H1 (cell line): ENCODE data around the gene KCND3. TPM values are rescaled to one million over a fixed set of nuclear protein-coding genes. Genes with fewer than 3 reads are reported as not detected.

Source experiments
- CTCF ChIA-PET: fragments of 300-600 bp; sonication (Branson Sonifier 250); formaldehyde crosslinking; loops from one replicate; lab custom pipeline; 2021; ENCODE audit not compliant: partially characterized antibody; lab: Charles Lee
- POLR2A ChIA-PET: fragments of 300-600 bp; sonication (Branson Sonifier 250); formaldehyde crosslinking; loops from one replicate; lab custom pipeline; 2021; ENCODE audit warnings: inconsistent platforms; ENCODE audit not compliant: partially characterized antibody; lab: Charles Lee
- DNase-seq, 2 experiments: peaks; one replicate each; pipeline versions ENCODE4 v3.0.0 to v3.0.0-alpha.2; 2010 to 2022; ENCODE audit warnings: low spot score in 2 of 2, low read depth in 1 of 2, mixed read lengths in 1 of 2
- FAIRE-seq: peaks from 2 replicates; lab custom pipeline; 2011; peaks lifted over from hg19 to GRCh38; lab: Jason Lieb, UNC
- H2AFZ ChIP-seq: 2 replicates; pipeline ENCODE4 v1.8.1; 2012; ENCODE audit warnings: low read length, inconsistent platforms
- H2AK5ac ChIP-seq: 2 replicates; pipeline ENCODE4 v1.6.1; 2013; ENCODE audit warnings: low read depth, low read length
- H2BK120ac ChIP-seq: replicated peaks from 2 replicates; pipeline ENCODE3; 2013; ENCODE audit warnings: low read depth, low read length, inconsistent platforms
- H2BK12ac ChIP-seq: 2 replicates; pipeline ENCODE4 v1.6.1; 2013; ENCODE audit warnings: low read depth, low read length
- H2BK15ac ChIP-seq: 2 replicates; pipeline ENCODE4 v1.6.1; 2013; ENCODE audit warnings: low read length
- H2BK20ac ChIP-seq: 2 replicates; pipeline ENCODE4 v1.6.1; 2013; ENCODE audit warnings: low read length
- H2BK5ac ChIP-seq: 2 replicates; pipeline ENCODE4 v1.6.1; 2013; ENCODE audit warnings: low read depth, low read length
- H3K14ac ChIP-seq: 2 replicates; pipeline ENCODE4 v1.6.1; 2013; ENCODE audit warnings: inconsistent platforms; ENCODE audit not compliant: insufficient read length
- H3K18ac ChIP-seq: 2 replicates; pipeline ENCODE4 v1.6.1; 2013; ENCODE audit warnings: low read length; ENCODE audit errors: extremely low read depth
- H3K23ac ChIP-seq: 2 replicates; pipeline ENCODE4 v1.6.1; 2013; ENCODE audit warnings: inconsistent platforms; ENCODE audit not compliant: insufficient read length
- H3K23me2 ChIP-seq: 2 replicates; pipeline ENCODE4 v1.6.1; 2013; ENCODE audit warnings: low read depth, low read length
- H3K27ac ChIP-seq: 2 replicates; pipeline ENCODE4 v1.6.1; 2011; ENCODE audit warnings: low read depth, low read length, inconsistent platforms
- H3K27me3 ChIP-seq, 4 experiments: replicated peaks in 1 of 4; 1 replicate in 1 of 4; 2 replicates in 3 of 4; pipeline versions ENCODE4 v1.6.1 to v1.8.1; 2011 to 2013; ENCODE audit warnings: low read length in 3 of 4, mild to moderate bottlenecking in 3 of 4, inconsistent platforms in 2 of 4, mixed read lengths in 2 of 4, moderate library complexity in 1 of 4; ENCODE audit not compliant: control insufficient read depth in 3 of 4, insufficient read depth in 3 of 4; ENCODE audit errors: extremely low read depth in 1 of 4
- H3K36me3 ChIP-seq, 4 experiments: 2 replicates each; pipeline versions ENCODE4 v1.6.1 to v1.8.1; 2011 to 2013; ENCODE audit warnings: mild to moderate bottlenecking in 4 of 4, low read length in 3 of 4, moderate library complexity in 2 of 4, control low read depth in 1 of 4, inconsistent platforms in 1 of 4; ENCODE audit not compliant: insufficient read depth in 4 of 4, control insufficient read depth in 2 of 4
- H3K4ac ChIP-seq: replicated peaks from 2 replicates; pipeline ENCODE3; 2013; ENCODE audit warnings: low read length, low read depth, mixed read lengths, inconsistent platforms; ENCODE audit not compliant: insufficient read length
- H3K4me1 ChIP-seq, 4 experiments: replicated peaks in 1 of 4; 1 replicate in 1 of 4; 2 replicates in 3 of 4; pipeline versions ENCODE4 v1.6.1 to v1.8.1; 2011 to 2013; ENCODE audit warnings: low read length in 3 of 4, inconsistent platforms in 2 of 4, mixed read lengths in 1 of 4; ENCODE audit not compliant: insufficient read depth in 4 of 4, control insufficient read depth in 3 of 4
- H3K4me2 ChIP-seq, 2 experiments: 2 replicates each; pipeline versions ENCODE4 v1.6.1 to v1.8.1; 2011 to 2013; ENCODE audit warnings: low read depth in 2 of 2, low read length in 2 of 2, control low read depth in 1 of 2, inconsistent platforms in 1 of 2, mild to moderate bottlenecking in 1 of 2; ENCODE audit not compliant: insufficient read depth in 1 of 2
- H3K4me3 ChIP-seq, 4 experiments: fragments of 200-600, 300-600 bp in 1 of 4; sonication (generic), shearing (Covaris generic), sonication (Bioruptor Twin) in 1 of 4; 2 replicates each; pipeline versions ENCODE4 v1.5.1 to v1.8.1; 2011 to 2016; ENCODE audit warnings: low read length in 4 of 4, low read depth in 3 of 4, control low read depth in 2 of 4, inconsistent platforms in 2 of 4, mild to moderate bottlenecking in 2 of 4, mixed read lengths in 1 of 4, moderate library complexity in 1 of 4; ENCODE audit not compliant: insufficient read depth in 2 of 4; ENCODE audit errors: extremely low read depth in 1 of 4
- H3K56ac ChIP-seq: replicated peaks from 2 replicates; pipeline ENCODE3; 2013; ENCODE audit warnings: low read depth, mild to moderate bottlenecking, mixed read lengths, low read length, inconsistent platforms; ENCODE audit not compliant: insufficient read length
- H3K79me1 ChIP-seq: 2 replicates; pipeline ENCODE4 v1.6.1; 2013; ENCODE audit warnings: low read depth, low read length, control low read depth
- H3K79me2 ChIP-seq, 2 experiments: 2 replicates each; pipeline versions ENCODE4 v1.6.1 to v1.8.1; 2012 to 2013; ENCODE audit warnings: low read length in 2 of 2, mild to moderate bottlenecking in 2 of 2, inconsistent platforms in 1 of 2; ENCODE audit not compliant: insufficient read depth in 2 of 2, control insufficient read depth in 1 of 2
- H3K9ac ChIP-seq, 4 experiments: replicated peaks in 1 of 4; 1 replicate in 1 of 4; 2 replicates in 3 of 4; pipeline versions ENCODE4 v1.6.1 to v1.8.1; 2011 to 2013; ENCODE audit warnings: low read depth in 3 of 4, low read length in 3 of 4, control low read depth in 2 of 4, mild to moderate bottlenecking in 2 of 4, moderate library complexity in 2 of 4, inconsistent platforms in 1 of 4; ENCODE audit errors: extremely low read depth in 1 of 4
- H3K9me3 ChIP-seq, 2 experiments: 2 replicates each; pipeline versions ENCODE4 v1.6.1 to v1.8.1; 2012 to 2013; ENCODE audit warnings: mild to moderate bottlenecking in 2 of 2, moderate library complexity in 2 of 2, control low read depth in 1 of 2, inconsistent platforms in 1 of 2, low read depth in 1 of 2, low read length in 1 of 2, mixed read lengths in 1 of 2; ENCODE audit not compliant: insufficient read depth in 2 of 2
- H4K20me1 ChIP-seq, 2 experiments: replicated peaks in 1 of 2; 2 replicates each; pipeline versions ENCODE3 to v1.8.1; 2011 to 2013; ENCODE audit warnings: inconsistent platforms in 2 of 2, low read length in 2 of 2, mild to moderate bottlenecking in 1 of 2; ENCODE audit not compliant: insufficient read depth in 2 of 2, control insufficient read depth in 1 of 2
- H4K5ac ChIP-seq: 2 replicates; pipeline ENCODE4 v1.6.1; 2013; ENCODE audit warnings: low read length, low read depth, mixed read lengths, inconsistent platforms; ENCODE audit not compliant: insufficient read length
- H4K8ac ChIP-seq: 2 replicates; pipeline ENCODE4 v1.8.0; 2013; ENCODE audit warnings: mild to moderate bottlenecking, moderate library complexity, low read length, inconsistent platforms; ENCODE audit not compliant: insufficient read depth; ENCODE audit errors: extremely low read depth
- H4K91ac ChIP-seq: replicated peaks from 2 replicates; pipeline ENCODE3; 2013; ENCODE audit warnings: low read length, mixed read lengths, inconsistent platforms; ENCODE audit not compliant: insufficient read length
- BCL11A ChIP-seq, 2 experiments: IDR thresholded peaks; one replicate each; pipeline ENCODE4 v1.6.1; 2011; ENCODE audit warnings: low read depth in 2 of 2, low read length in 2 of 2, mild to moderate bottlenecking in 2 of 2
- CBX5 ChIP-seq: fragments of 300-800, 300-1000 bp; sonication (generic); IDR thresholded peaks from 2 replicates; pipeline ENCODE4 v1.7.1; 2016; ENCODE audit warnings: antibody characterized with exemption, low read length, low read depth
- CHD1 ChIP-seq: IDR thresholded peaks from 2 replicates; pipeline ENCODE4 v1.6.1; 2012; ENCODE audit warnings: low read depth, low read length, improper control_type of control experiment
- EP300 ChIP-seq, 2 experiments: IDR thresholded peaks; 1 replicate in 1 of 2; 2 replicates in 1 of 2; pipeline ENCODE4 v1.6.1; 2011 to 2012; ENCODE audit warnings: low read depth in 2 of 2, low read length in 2 of 2, mild to moderate bottlenecking in 2 of 2, borderline replicate concordance in 1 of 2, inconsistent platforms in 1 of 2, moderate library complexity in 1 of 2
- HDAC2 ChIP-seq, 2 experiments: fragments of 300-600 bp in 1 of 2; sonication (generic) in 1 of 2; IDR thresholded peaks; 2 replicates each; pipeline ENCODE4 v1.6.1; 2011 to 2012; ENCODE audit warnings: low read depth in 2 of 2, low read length in 2 of 2, mild to moderate bottlenecking in 2 of 2, moderate library complexity in 2 of 2, borderline replicate concordance in 1 of 2, inconsistent platforms in 1 of 2
- POLR2A ChIP-seq, 2 experiments: IDR thresholded peaks; 1 replicate in 1 of 2; 2 replicates in 1 of 2; pipeline ENCODE4 v1.6.1; 2011; ENCODE audit warnings: low read depth in 2 of 2, low read length in 2 of 2, mild to moderate bottlenecking in 2 of 2; ENCODE audit errors: control extremely low read depth in 1 of 2
- SP2 ChIP-seq: IDR thresholded peaks from 2 replicates; pipeline ENCODE4 v1.6.1; 2012; ENCODE audit warnings: mild to moderate bottlenecking, low read length, inconsistent platforms
- WGBS, 2 experiments: shearing (Covaris generic) in 1 of 2; methylation state at CpG; one replicate each; pipeline versions ENCODE4 v1.1.6 to v1.1.7; 2013 to 2015; ENCODE audit warnings: low lambda C conversion rate in 2 of 2, mixed read lengths in 2 of 2, inconsistent platforms in 1 of 2, low coverage in 1 of 2, missing lambda C conversion rate in 1 of 2; ENCODE audit not compliant: insufficient replicate concordance in 2 of 2, insufficient coverage in 1 of 2, insufficient read length in 1 of 2; ENCODE audit errors: extremely low coverage in 1 of 2, missing lambda C conversion rate in 1 of 2; 5-methylcytosine and 5-hydroxymethylcytosine counted together
- polyA plus RNA-seq, 7 experiments: library from polyadenylated mRNA; depleted of rRNA in 3 of 7; stranded (reverse) in 5 of 7; unstranded in 2 of 7; fragments of >200 nt in 5 of 7; fragments of 200-250 nt in 2 of 7; gene quantifications; 1 replicate in 5 of 7; 2 replicates in 1 of 7; 4 replicates in 1 of 7; pipeline versions ENCODE4 v1.2.1 to v1.2.3, GENCODE V29; 2011 to 2013; ENCODE audit warnings: missing spikeins in 2 of 7, mixed read lengths in 2 of 7
- total RNA-seq: library from RNA; stranded (reverse); fragmentation: NEBNext Ultra II Directional; extraction: Animal tissue kit (Norgen Biotek cat#: 25700); gene quantifications from 2 replicates; pipeline ENCODE4 v1.2.1, GENCODE V29; 2021
- TF ChIP-seq, protein P1 (sequence below): IDR thresholded peaks from 2 replicates; pipeline ENCODE4 v1.6.1; 2011; ENCODE audit warnings: low read length, improper control_type of control experiment

Gene KCND3
- total and polyA plus RNA-seq, 2 of the 8 experiments (the other 6 are each of a cell fraction or from before 2014, with no cell fraction given): 0.14 to 0.48 TPM

DNA sequence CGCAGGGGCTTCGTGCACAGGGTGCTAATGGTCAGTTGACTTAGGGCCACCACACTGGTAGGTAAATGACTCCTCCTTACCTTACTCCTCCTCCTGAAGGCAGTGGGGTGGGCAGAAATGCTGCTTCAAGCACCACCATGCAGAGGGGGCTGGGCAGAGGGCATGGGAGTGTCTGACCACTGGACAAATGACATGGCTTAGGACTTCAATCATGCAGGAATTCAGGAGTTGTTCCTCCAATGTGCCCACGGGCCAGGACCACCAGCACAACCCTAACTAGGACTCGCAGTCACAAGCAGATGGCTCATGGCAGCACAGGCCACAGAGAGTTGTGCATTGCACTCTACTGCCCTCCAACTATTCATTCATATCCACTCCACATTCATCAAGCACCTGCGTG, 65.7 kb downstream of the KCND3 start:
- Histone ChIP-seq H3K56ac (no peak overlapping the region), H4K5ac (no peak overlapping the region), H3K18ac (no peak overlapping the region), H3K79me2 (no peaks in the 10 kb centered on the region), H4K91ac (no peak overlapping the region), H3K27ac (no peak overlapping the region), H3K27me3 (no peaks in the 10 kb centered on the region; a peak in 1 of 7 replicates), H2AK5ac (no peak overlapping the region), H3K4me2 (no peak overlapping the region), H2BK12ac (no peak overlapping the region), H3K9me3 (no peaks in the 10 kb centered on the region), H3K14ac (no peak overlapping the region), H2BK15ac (no peak overlapping the region), H3K36me3 (no peaks in the 10 kb centered on the region), H2BK120ac (no peak overlapping the region), H3K9ac (no peak overlapping the region), H3K23me2 (no peaks in the 10 kb centered on the region; the same call in 1 of the 2 replicates), H2BK20ac (no peak overlapping the region), H4K8ac (no peak overlapping the region), H4K20me1 (no peaks in the 10 kb centered on the region)
- ChIA-PET POLR2A (no interaction called here), CTCF (interaction anchor here (0.7 to 1.9 kb wide), 5 partner anchors 18 to 73 kb away, joined by 3 to 5 read pairs (median 4); no protein-coding TSS in a partner anchor)
- DNase-seq (no peak), FAIRE-seq (no peak)
- WGBS, 2 experiments: 86% methylated on average over 5 of the region's 5 CpGs; no CpG with 5 or more reads in 1 of the 2 experiments
- no peak for TF ChIP-seq CHD1
- TF ChIP-seq POLR2A (IDR thresholded peaks at IDR 0.05; ENCODE audit: control extremely low read depth in 1 of 2, low read depth in 2 of 2, low read length in 2 of 2): no peak
- TF ChIP-seq, protein P1, sequence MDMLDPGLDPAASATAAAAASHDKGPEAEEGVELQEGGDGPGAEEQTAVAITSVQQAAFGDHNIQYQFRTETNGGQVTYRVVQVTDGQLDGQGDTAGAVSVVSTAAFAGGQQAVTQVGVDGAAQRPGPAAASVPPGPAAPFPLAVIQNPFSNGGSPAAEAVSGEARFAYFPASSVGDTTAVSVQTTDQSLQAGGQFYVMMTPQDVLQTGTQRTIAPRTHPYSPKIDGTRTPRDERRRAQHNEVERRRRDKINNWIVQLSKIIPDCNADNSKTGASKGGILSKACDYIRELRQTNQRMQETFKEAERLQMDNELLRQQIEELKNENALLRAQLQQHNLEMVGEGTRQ: no peak
- TF ChIP-seq CBX5: no peak
- TF ChIP-seq EP300 (IDR thresholded peaks at IDR 0.05; ENCODE audit: borderline replicate concordance in 1 of 2, low read depth in 2 of 2, low read length in 2 of 2): no peak
- no peak for TF ChIP-seq SP2
- no peak for TF ChIP-seq BCL11A (IDR thresholded peaks at IDR 0.05; ENCODE audit: low read depth in 2 of 2, low read length in 2 of 2)
- no peak for TF ChIP-seq HDAC2 (IDR thresholded peaks at IDR 0.05; ENCODE audit: borderline replicate concordance in 1 of 2, low read depth in 2 of 2, low read length in 2 of 2)
- TF ChIP-seq, all 59 proteins: peak for 0
- H3K79me1 ChIP-seq: no peaks in the 10 kb centered on the region
- no peak overlapping the region for H3K4me3 ChIP-seq
- no peak overlapping the region for H2BK5ac ChIP-seq
- no peak overlapping the region for H3K4ac ChIP-seq
- peaks cover 0 to 1% (median 0%) of the 10 kb centered on the region in 4 experiments; a peak in 2 of 7 replicates for H3K4me1 ChIP-seq
- H2AFZ ChIP-seq: no peak overlapping the region
- H3K23ac ChIP-seq: no peak overlapping the region
